WTC11 (cell line): ENCODE data around the gene CPXM1. TPM values are rescaled to one million over a fixed set of nuclear protein-coding genes. Genes with fewer than 3 reads are reported as not detected.
A peak's percentile ranks its signal among the peaks of the same experiment; 100 is the strongest.

Experiments used
- ARID4B ChIP-seq: sonication (generic); formaldehyde crosslinking; IDR thresholded peaks from 2 replicates; pipeline ENCODE4 v1.8.0; 2023; ENCODE audit warnings: missing genetic modification reagents, mild to moderate bottlenecking, borderline replicate concordance
- ATF6 ChIP-seq: sonication (generic); formaldehyde crosslinking; IDR thresholded peaks from 2 replicates; pipeline ENCODE4 v1.8.1; 2023; ENCODE audit warnings: mild to moderate bottlenecking, missing genetic modification reagents
- CBFB ChIP-seq: sonication (generic); formaldehyde crosslinking; IDR thresholded peaks from 2 replicates; pipeline ENCODE4 v1.8.1; 2022; ENCODE audit warnings: mild to moderate bottlenecking, low read depth, missing genetic modification reagents
- GTF2I ChIP-seq: fragments of 250-450 bp; sonication (Bioruptor Pico); conservative IDR thresholded peaks from 2 replicates; pipeline ENCODE4 v1.4.0; 2021; ENCODE audit warnings: mild to moderate bottlenecking
- HMGXB4 ChIP-seq: sonication (generic); formaldehyde crosslinking; IDR thresholded peaks from 2 replicates; pipeline ENCODE4 v1.8.1; 2023; ENCODE audit warnings: mild to moderate bottlenecking, moderate library complexity, missing genetic modification reagents
- KAT7 ChIP-seq: sonication (generic); formaldehyde crosslinking; IDR thresholded peaks from 2 replicates; pipeline ENCODE4 v1.8.1; 2023; ENCODE audit warnings: missing genetic modification reagents, mild to moderate bottlenecking, borderline replicate concordance
- MYBL2 ChIP-seq: sonication (generic); formaldehyde crosslinking; IDR thresholded peaks from 2 replicates; pipeline ENCODE4 v1.8.1; 2023; ENCODE audit warnings: mild to moderate bottlenecking, moderate library complexity, missing genetic modification reagents
- NFYB ChIP-seq: sonication (generic); formaldehyde crosslinking; conservative IDR thresholded peaks from 2 replicates; pipeline ENCODE4 v1.8.0; 2022; ENCODE audit warnings: low read depth, missing genetic modification reagents
- NR2C2 ChIP-seq: sonication (generic); formaldehyde crosslinking; IDR thresholded peaks from 2 replicates; pipeline ENCODE4 v1.8.0; 2022; ENCODE audit warnings: mild to moderate bottlenecking, missing genetic modification reagents
- OVOL2 ChIP-seq: fragments of 250-450 bp; sonication (Bioruptor Pico); IDR thresholded peaks from 2 replicates; pipeline ENCODE4 v1.9.0; 2021; ENCODE audit warnings: mild to moderate bottlenecking, borderline replicate concordance
- PRDM15 ChIP-seq: sonication (generic); formaldehyde crosslinking; IDR thresholded peaks from 2 replicates; pipeline ENCODE4 v1.8.0; 2022; ENCODE audit warnings: missing genetic modification reagents
- TCF7 ChIP-seq: sonication (generic); formaldehyde crosslinking; IDR thresholded peaks from 2 replicates; pipeline ENCODE4 v1.8.0; 2022; ENCODE audit warnings: mild to moderate bottlenecking, low read depth, missing genetic modification reagents, moderate library complexity
- ZMAT4 ChIP-seq: fragments of 250-450 bp; sonication (Bioruptor Pico); IDR thresholded peaks from 2 replicates; pipeline ENCODE4 v1.9.0; 2021; ENCODE audit warnings: mild to moderate bottlenecking
- ZNF121 ChIP-seq: sonication (generic); formaldehyde crosslinking; IDR thresholded peaks from 2 replicates; pipeline ENCODE4 v1.8.0; 2023; ENCODE audit warnings: missing genetic modification reagents
- ZNF138 ChIP-seq: sonication (generic); formaldehyde crosslinking; conservative IDR thresholded peaks from 2 replicates; pipeline ENCODE4 v1.8.1; 2022; ENCODE audit warnings: mild to moderate bottlenecking, moderate library complexity, missing genetic modification reagents
- ZNF281 ChIP-seq: sonication (generic); formaldehyde crosslinking; IDR thresholded peaks from 2 replicates; pipeline ENCODE4 v1.8.0; 2023; ENCODE audit warnings: mild to moderate bottlenecking, missing genetic modification reagents
- ZNF396 ChIP-seq: fragments of 250-450 bp; sonication (Bioruptor Pico); IDR thresholded peaks from 2 replicates; pipeline ENCODE4 v1.8.0; 2021; ENCODE audit warnings: mild to moderate bottlenecking, moderate library complexity, borderline replicate concordance
- ZNF532 ChIP-seq: fragments of 250-450 bp; sonication (Bioruptor Pico); IDR thresholded peaks from 2 replicates; pipeline ENCODE4 v1.9.0; 2021; ENCODE audit warnings: mild to moderate bottlenecking, borderline replicate concordance
- total RNA-seq: library from RNA; stranded (reverse); gene quantifications from 3 replicates; pipeline ENCODE4 v1.2.3, GENCODE V29; 2021

Gene CPXM1
- total RNA-seq, 1 experiment from 2014 or later = 51.2 TPM

GRCh38 chr20:2799688-2800520 lies 523 bp downstream of the CPXM1 start (continued):
- TF ChIP-seq ZMAT4 (CRISPR knock-in tag) = no peak
- no peak for TF ChIP-seq ARID4B (CRISPR knock-in tag)
- no peak for TF ChIP-seq ZNF281
- TF ChIP-seq CBFB (CRISPR knock-in tag) = no peak
- no peak for TF ChIP-seq PRDM15
- no peak for TF ChIP-seq NR2C2 (CRISPR knock-in tag)
- TF ChIP-seq GTF2I (CRISPR knock-in tag) = no peak
- TF ChIP-seq ATF6 (CRISPR knock-in tag) = no peak
- no peak for TF ChIP-seq NFYB
- TF ChIP-seq ZNF532 = peak; percentile 26; the same call in 1 of the 2 replicates
- no peak for TF ChIP-seq TCF7 (CRISPR knock-in tag)
- TF ChIP-seq OVOL2 (CRISPR knock-in tag) = no peak
- TF ChIP-seq ZNF138 (CRISPR knock-in tag) = peak; percentile 69; the same call in 1 of the 2 replicates
- TF ChIP-seq HMGXB4 (CRISPR knock-in tag) = no peak
- TF ChIP-seq ZNF121 = no peak
- peak; percentile 85; the same call in 1 of the 2 replicates for TF ChIP-seq ZNF396
- peak; percentile 70; the same call in 1 of the 2 replicates for TF ChIP-seq KAT7 (CRISPR knock-in tag)
- TF ChIP-seq MYBL2 (CRISPR knock-in tag) = no peak
